ENCODE data around the gene PLEKHO1.

The PLEKHO1 gene, protein sequence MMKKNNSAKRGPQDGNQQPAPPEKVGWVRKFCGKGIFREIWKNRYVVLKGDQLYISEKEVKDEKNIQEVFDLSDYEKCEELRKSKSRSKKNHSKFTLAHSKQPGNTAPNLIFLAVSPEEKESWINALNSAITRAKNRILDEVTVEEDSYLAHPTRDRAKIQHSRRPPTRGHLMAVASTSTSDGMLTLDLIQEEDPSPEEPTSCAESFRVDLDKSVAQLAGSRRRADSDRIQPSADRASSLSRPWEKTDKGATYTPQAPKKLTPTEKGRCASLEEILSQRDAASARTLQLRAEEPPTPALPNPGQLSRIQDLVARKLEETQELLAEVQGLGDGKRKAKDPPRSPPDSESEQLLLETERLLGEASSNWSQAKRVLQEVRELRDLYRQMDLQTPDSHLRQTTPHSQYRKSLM

DNA sequence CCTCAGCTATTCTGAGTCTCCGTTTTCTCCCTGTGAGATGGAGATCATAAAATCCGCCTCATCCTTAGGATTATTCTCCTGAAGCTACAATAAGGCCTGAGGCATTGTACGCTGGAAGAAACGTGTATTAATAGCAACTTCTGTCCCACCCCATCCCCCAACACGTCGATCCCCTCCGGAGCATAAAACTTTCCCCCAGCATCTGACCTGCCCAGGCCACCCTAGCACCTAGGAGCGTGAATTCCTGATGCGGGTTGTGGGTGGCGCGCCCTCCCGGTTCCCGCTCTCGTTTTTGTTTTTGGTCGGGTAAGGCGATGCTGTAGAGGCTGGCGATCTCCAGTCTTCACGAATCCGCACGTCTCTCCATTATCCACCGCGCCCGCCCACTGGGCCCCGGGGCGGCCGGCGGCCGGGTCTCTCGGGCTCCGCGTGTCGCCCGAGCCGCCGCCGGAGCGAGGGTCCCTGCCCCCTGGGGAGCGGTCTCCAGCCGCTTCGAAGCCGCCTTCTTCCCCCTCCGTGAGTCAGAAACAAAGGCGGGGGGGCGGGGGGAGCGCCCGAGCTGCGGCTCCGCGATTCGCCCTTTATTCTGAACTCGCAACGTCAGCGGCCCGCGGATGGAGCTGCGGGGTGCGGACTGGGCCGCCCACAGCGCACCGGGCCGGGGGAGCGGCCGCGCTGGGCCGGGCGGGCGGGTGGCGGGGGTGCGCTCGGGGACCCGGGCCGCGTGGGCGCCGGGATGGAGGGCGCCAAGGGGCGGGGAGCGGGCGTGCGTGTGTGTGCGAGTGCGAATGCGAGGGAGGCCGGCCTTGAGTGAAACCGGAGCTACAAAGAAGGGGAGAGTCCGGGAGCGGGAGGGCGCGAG is at the start of gene PLEKHO1:
Gene PLEKHO1 (plus strand): TSS at position 646 of the 862 bp plus-strand sequence. CDS start 342 bp downstream, outside the sequence.
- Mint-ChIP-seq H3K9me3 (no peaks in the 10 kb centered on the region), H3K27me3 (ENCODE audit: low read depth) (no peaks in the 10 kb centered on the region)
- TF ChIP-seq, protein P1, sequence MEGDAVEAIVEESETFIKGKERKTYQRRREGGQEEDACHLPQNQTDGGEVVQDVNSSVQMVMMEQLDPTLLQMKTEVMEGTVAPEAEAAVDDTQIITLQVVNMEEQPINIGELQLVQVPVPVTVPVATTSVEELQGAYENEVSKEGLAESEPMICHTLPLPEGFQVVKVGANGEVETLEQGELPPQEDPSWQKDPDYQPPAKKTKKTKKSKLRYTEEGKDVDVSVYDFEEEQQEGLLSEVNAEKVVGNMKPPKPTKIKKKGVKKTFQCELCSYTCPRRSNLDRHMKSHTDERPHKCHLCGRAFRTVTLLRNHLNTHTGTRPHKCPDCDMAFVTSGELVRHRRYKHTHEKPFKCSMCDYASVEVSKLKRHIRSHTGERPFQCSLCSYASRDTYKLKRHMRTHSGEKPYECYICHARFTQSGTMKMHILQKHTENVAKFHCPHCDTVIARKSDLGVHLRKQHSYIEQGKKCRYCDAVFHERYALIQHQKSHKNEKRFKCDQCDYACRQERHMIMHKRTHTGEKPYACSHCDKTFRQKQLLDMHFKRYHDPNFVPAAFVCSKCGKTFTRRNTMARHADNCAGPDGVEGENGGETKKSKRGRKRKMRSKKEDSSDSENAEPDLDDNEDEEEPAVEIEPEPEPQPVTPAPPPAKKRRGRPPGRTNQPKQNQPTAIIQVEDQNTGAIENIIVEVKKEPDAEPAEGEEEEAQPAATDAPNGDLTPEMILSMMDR (IDR thresholded peaks at IDR 0.05; ENCODE audit: unreplicated experiment in 3 of 3) = no peak

DNA sequence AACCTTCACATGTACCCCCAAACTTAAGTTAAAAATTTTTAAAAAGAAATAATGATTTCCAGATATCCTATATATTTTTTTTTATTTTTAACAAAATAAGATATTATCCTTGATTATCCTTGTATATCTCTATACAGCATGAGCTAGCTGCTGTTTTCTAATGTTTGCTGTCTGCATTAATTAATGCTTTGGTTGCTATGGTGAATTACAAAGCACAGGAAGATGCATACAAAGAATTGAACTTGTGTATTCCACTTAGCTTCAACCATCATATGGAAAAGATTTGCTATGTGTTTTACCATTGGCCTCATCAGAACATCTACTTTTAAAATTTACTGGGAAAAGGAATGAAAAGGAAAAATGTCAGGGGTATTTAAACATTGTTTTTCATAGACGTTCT is 46.7 kb upstream of the PLEKHO1 start:
- Mint-ChIP-seq H3K9me3 (peaks cover 19% of the 10 kb centered on the region), H3K4me1 (no peaks in the 10 kb centered on the region), H3K27ac (no peak overlapping the region), H3K27me3 (ENCODE audit: low read depth) (no peaks in the 10 kb centered on the region), H3K36me3 (ENCODE audit: low read depth) (peaks cover 71% of the 10 kb centered on the region), H3K4me3 (no peak overlapping the region)
- TF ChIP-seq, protein P1 (IDR thresholded peaks at IDR 0.05; ENCODE audit: unreplicated experiment in 3 of 3) = no peak

More for the DNA sequence above, at the start of gene PLEKHO1:
- H3K4me3 Mint-ChIP-seq = peak within 1 kb of the TSS; percentile 98 to 99 (median 98)
- H3K27ac Mint-ChIP-seq = peak within 1 kb of the TSS; percentile 93 to 99 (median 98)
- H3K36me3 Mint-ChIP-seq (ENCODE audit: low read depth) = peaks cover 28% of the 10 kb centered on the region
- H3K4me1 Mint-ChIP-seq = peaks cover 72% of the 10 kb centered on the region

DNA sequence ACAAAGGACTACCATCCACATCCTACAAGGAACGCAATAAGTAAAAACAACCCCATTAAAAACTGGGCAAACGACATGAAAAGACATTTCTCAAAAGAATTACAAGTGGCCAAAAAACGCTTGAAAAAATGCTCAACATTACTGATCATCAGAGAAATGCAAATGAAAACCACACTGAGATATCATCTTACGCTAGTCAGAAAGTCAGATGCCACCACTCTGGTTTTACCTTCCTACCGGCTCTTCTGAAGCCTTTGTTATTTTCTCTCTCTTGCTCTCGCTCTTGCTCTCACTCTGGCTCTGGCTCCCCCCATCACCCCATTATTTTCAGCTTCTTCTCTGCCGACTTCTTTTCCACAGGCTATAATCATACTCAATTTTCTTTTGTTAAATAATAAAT is 43.4 kb upstream of the PLEKHO1 start:
- Mint-ChIP-seq H3K27me3 (ENCODE audit: low read depth) (no peaks in the 10 kb centered on the region), H3K27ac (no peak overlapping the region), H3K9me3 (peaks cover 16% of the 10 kb centered on the region), H3K4me1 (no peaks in the 10 kb centered on the region), H3K4me3 (no peak overlapping the region), H3K36me3 (ENCODE audit: low read depth) (peaks cover 55% of the 10 kb centered on the region)
- TF ChIP-seq, protein P1 (IDR thresholded peaks at IDR 0.05; ENCODE audit: unreplicated experiment in 3 of 3) = no peak

DNA sequence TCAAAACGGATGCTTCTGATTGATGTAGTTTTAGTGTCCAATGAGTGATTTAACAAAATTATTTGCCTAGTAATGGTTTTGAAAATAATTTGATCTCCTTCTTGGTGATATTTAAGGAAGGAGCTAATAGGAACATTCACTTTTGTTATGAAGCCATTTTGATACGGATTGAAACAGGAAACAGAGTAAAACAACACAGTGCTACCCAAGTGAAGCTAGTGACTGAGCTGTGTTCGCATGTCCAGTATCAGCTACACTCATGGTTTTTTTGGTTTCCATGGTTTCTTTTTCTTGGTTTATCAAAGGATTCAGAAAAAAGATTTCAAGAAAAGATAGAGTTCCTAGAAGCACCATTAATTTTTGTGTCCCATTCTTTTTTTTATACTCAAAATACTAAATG is 40.1 kb upstream of the PLEKHO1 start:
- Mint-ChIP-seq H3K9me3 (peaks cover 26% of the 10 kb centered on the region), H3K36me3 (ENCODE audit: low read depth) (peaks cover 67% of the 10 kb centered on the region), H3K27me3 (ENCODE audit: low read depth) (no peaks in the 10 kb centered on the region), H3K27ac (no peak overlapping the region), H3K4me3 (no peak overlapping the region), H3K4me1 (no peaks in the 10 kb centered on the region)
- TF ChIP-seq, protein P1 (IDR thresholded peaks at IDR 0.05; ENCODE audit: unreplicated experiment in 3 of 3) = no peak

DNA sequence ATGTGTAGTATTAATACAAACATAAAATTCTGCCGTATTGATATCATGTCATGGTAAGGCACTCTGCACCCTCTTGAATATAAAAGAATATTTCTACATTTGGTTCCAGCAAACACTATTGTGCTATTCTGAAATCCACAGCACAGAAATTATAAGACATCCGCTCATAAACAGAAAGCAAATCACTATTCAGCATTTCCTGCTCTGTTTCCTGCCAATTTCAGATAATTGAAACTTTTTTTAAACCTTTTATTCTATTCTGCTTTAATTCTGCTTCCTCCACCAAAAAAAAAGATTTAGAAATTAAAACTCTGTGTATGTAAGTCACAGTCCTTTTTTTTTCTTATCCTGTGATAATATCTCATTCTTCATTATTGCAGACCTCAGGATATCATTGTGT is 39.6 kb upstream of the PLEKHO1 start:
- no peak overlapping the region for H3K4me3 Mint-ChIP-seq
- TF ChIP-seq, protein P1 (IDR thresholded peaks at IDR 0.05; ENCODE audit: unreplicated experiment in 3 of 3) = no peak
- H3K27ac Mint-ChIP-seq = no peak overlapping the region
- peaks cover 68% of the 10 kb centered on the region for H3K36me3 Mint-ChIP-seq (ENCODE audit: low read depth)
- peaks cover 26% of the 10 kb centered on the region for H3K9me3 Mint-ChIP-seq
- H3K27me3 Mint-ChIP-seq (ENCODE audit: low read depth) = no peaks in the 10 kb centered on the region
- H3K4me1 Mint-ChIP-seq = no peaks in the 10 kb centered on the region
